Measurements from ENCODE around the gene DMRTA2. TPM values are rescaled to one million over a fixed set of nuclear protein-coding genes. Genes with fewer than 3 reads are reported as not detected.
A peak's percentile ranks its signal among the peaks of the same experiment; 100 is the strongest.

DMRTA2 gene
- total RNA-seq, 4 donors from 2014 or later: not detected

DNA sequence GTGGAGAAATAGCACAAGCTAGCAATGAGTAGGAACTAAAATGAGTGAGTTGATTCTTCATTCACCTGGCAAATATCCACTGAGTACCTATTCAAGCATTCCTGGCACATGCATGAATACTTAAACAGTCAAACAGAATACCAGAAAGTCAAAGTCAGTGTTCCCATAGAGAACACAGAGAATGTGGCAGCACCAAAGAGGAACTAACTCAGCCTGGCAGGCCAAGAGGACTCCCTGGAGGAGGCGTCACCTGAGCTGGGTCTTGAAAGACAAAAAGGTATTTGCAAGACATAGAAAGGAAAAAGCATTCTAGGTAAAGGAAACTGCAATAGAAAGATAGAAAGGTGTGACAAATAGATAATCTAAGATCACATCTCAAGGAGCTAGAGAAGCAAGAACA lies 49.7 kb downstream of the DMRTA2 start:
- Histone ChIP-seq H3K4me1 (no peaks in the 10 kb centered on the region), H3K27me3 (no peaks in the 10 kb centered on the region), H3K36me3 (no peaks in the 10 kb centered on the region), H3K27ac (no peak overlapping the region), H3K4me3 (replicated peaks in 1 of 3) (no peak overlapping the region), H3K9me3 (no peaks in the 10 kb centered on the region)
- TF ChIP-seq CTCF (IDR thresholded peaks at IDR 0.05) (no peak), POLR2A (IDR thresholded peaks at IDR 0.05) (no peak)
- 89 to 90% methylated on average over 1 of the region's 1 CpG for WGBS, 2 donors
- DNase-seq: no peak
- intact Hi-C loops (cut with DNase I): no loop called here

GRCh38 chr1:50371749-50372148 lies 51.5 kb downstream of the DMRTA2 start:
- Histone ChIP-seq H3K9me3 (no peaks in the 10 kb centered on the region), H3K4me1 (no peaks in the 10 kb centered on the region), H3K27me3 (peaks cover 5% of the 10 kb centered on the region), H3K27ac (no peak overlapping the region), H3K36me3 (no peaks in the 10 kb centered on the region), H3K4me3 (replicated peaks in 1 of 3) (no peak overlapping the region)
- intact Hi-C loops (cut with DNase I): no loop called here
- 53 to 70% methylated on average over 3 of the region's 3 CpGs for WGBS, 2 donors
- TF ChIP-seq CTCF (IDR thresholded peaks at IDR 0.05): no peak
- no peak for TF ChIP-seq POLR2A (IDR thresholded peaks at IDR 0.05)
- DNase-seq: no peak

- 72 to 73% methylated on average over 7 of the region's 7 CpGs for WGBS, 2 donors
- H3K4me1 ChIP-seq: no peaks in the 10 kb centered on the region
- intact Hi-C loops (cut with DNase I): no loop called here
Observed at GRCh38 chr1:50369830-50370229, 53.4 kb downstream of the DMRTA2 start.

GRCh38 chr1:50369008-50369634 lies 54.1 kb downstream of the DMRTA2 start:
- 59 to 82% methylated on average over 5 of the region's 5 CpGs for WGBS, 2 donors
- no peaks in the 10 kb centered on the region for H3K9me3 ChIP-seq
- H3K27ac ChIP-seq: no peak overlapping the region
- H3K4me1 ChIP-seq: no peaks in the 10 kb centered on the region
- no peak overlapping the region for H3K4me3 ChIP-seq (replicated peaks in 1 of 3)
- no peak for TF ChIP-seq POLR2A (IDR thresholded peaks at IDR 0.05)
- DNase-seq: no peak
- intact Hi-C loops (cut with DNase I): no loop called here
- H3K27me3 ChIP-seq: peaks cover 5% of the 10 kb centered on the region
- H3K36me3 ChIP-seq: no peaks in the 10 kb centered on the region

More at GRCh38 chr1:50369830-50370229, 53.4 kb downstream of the DMRTA2 start:
- no peak for DNase-seq
- Histone ChIP-seq H3K36me3 (no peaks in the 10 kb centered on the region), H3K9me3 (no peaks in the 10 kb centered on the region), H3K27ac (no peak overlapping the region), H3K27me3 (peaks cover 5% of the 10 kb centered on the region), H3K4me3 (replicated peaks in 1 of 3) (no peak overlapping the region)
- no peak for TF ChIP-seq CTCF (IDR thresholded peaks at IDR 0.05)
- no peak for TF ChIP-seq POLR2A (IDR thresholded peaks at IDR 0.05)

- intact Hi-C loops (cut with DNase I): no loop called here
- peak; percentile 37 to 45 for DNase-seq
- 14 to 15% methylated on average over 31 of the region's 31 CpGs for WGBS, 2 donors
Observed at GRCh38 chr1:50368179-50369007, 54.9 kb downstream of the DMRTA2 start.

More at GRCh38 chr1:50368179-50369007, 54.9 kb downstream of the DMRTA2 start:
- H3K36me3 ChIP-seq: no peaks in the 10 kb centered on the region
- H3K27me3 ChIP-seq: peaks cover 5% of the 10 kb centered on the region
- H3K27ac ChIP-seq: no peak overlapping the region
- H3K4me1 ChIP-seq: no peaks in the 10 kb centered on the region
- no peak overlapping the region for H3K4me3 ChIP-seq (replicated peaks in 1 of 3)
- no peaks in the 10 kb centered on the region for H3K9me3 ChIP-seq
- TF ChIP-seq CTCF (IDR thresholded peaks at IDR 0.05) (peak; percentile 38 to 88 (median 72)), POLR2A (IDR thresholded peaks at IDR 0.05) (no peak)

Measured in thyroid gland (tissue), 4 donors.